Kidney (tissue), 14 donors: ENCODE results near the gene PCDHB7. TPM values are rescaled to one million over a fixed set of nuclear protein-coding genes. Genes with fewer than 3 reads are reported as not detected.
"Not testable (repeated sequence)": the region's sequence is repeated elsewhere in the genome, so short reads cannot be mapped to it uniquely, and the experiment has no call there.

Experiments
- DNase-seq, 5 donors: peaks; one replicate each; pipeline ENCODE4 v3.0.0-alpha.2; 2013 to 2020
- FAIRE-seq: peaks from 2 replicates; lab custom pipeline; 2012; peaks lifted over from hg19 to GRCh38; lab: Jason Lieb, UNC
- H3K27ac ChIP-seq, 2 donors: one replicate each; pipeline ENCODE4 v1.7.0; 2013; ENCODE audit warnings: low read depth in 2 of 2, low read length in 2 of 2, inconsistent platforms in 1 of 2
- H3K27me3 ChIP-seq: one replicate; pipeline ENCODE4 v1.7.1; 2013; ENCODE audit warnings: low read length, inconsistent platforms; ENCODE audit not compliant: control insufficient read depth, insufficient read depth
- H3K36me3 ChIP-seq, 3 donors: one replicate each; pipeline versions ENCODE4 v1.7.0 to v1.7.1; 2013; ENCODE audit warnings: low read length in 3 of 3, control low read depth in 1 of 3, inconsistent platforms in 1 of 3; ENCODE audit not compliant: insufficient read depth in 3 of 3, control insufficient read depth in 2 of 3
- H3K4me1 ChIP-seq, 3 donors: one replicate each; pipeline versions ENCODE4 v1.7.0 to v1.7.1; 2013; ENCODE audit warnings: low read length in 3 of 3, inconsistent platforms in 1 of 3, low read depth in 1 of 3; ENCODE audit not compliant: control insufficient read depth in 2 of 3, insufficient read depth in 2 of 3
- H3K4me3 ChIP-seq, 3 donors: one replicate each; pipeline versions ENCODE4 v1.7.0 to v1.8.1; 2013; ENCODE audit warnings: low read length in 3 of 3, control low read depth in 1 of 3, inconsistent platforms in 1 of 3
- H3K9ac ChIP-seq, 3 donors: one replicate each; pipeline versions ENCODE4 v1.7.0 to v1.7.1; 2013; ENCODE audit warnings: low read length in 3 of 3, control low read depth in 1 of 3, inconsistent platforms in 1 of 3
- H3K9me3 ChIP-seq, 3 donors: one replicate each; pipeline versions ENCODE4 v1.7.0 to v1.7.1; 2013; ENCODE audit warnings: low read length in 3 of 3, control low read depth in 1 of 3, inconsistent platforms in 1 of 3; ENCODE audit not compliant: control insufficient read depth in 2 of 3, insufficient read depth in 1 of 3
- intact Hi-C: fragments of 100-400 bp; cut with DNase I; formaldehyde crosslinking; loops from one replicate; pipeline ENCODE4 v1.11.1; 2022
- polyA plus RNA-seq: library from polyadenylated mRNA; stranded (reverse); fragments of 350-450 nt; fragmentation: Illumina TruSeq; extraction: RNeasy Lipid Tissue Mini Kit (QIAGEN cat#74804); gene quantifications from one replicate; pipeline ENCODE4 v1.2.3, GENCODE V29; 2014; ENCODE audit warnings: low read depth, low replicate concordance; ENCODE audit not compliant: insufficient read depth
- total RNA-seq: library from RNA; stranded (reverse); fragmentation: NEBNext Ultra II Directional; extraction: Animal tissue kit (Norgen Biotek cat#: 25700); gene quantifications from one replicate; pipeline ENCODE4 v1.2.1, GENCODE V29; 2021
- TF ChIP-seq, protein P1 (sequence below): IDR thresholded peaks from 3 replicates; pipeline ENCODE4 v1.5.1; 2012; ENCODE audit warnings: mild to moderate bottlenecking, moderate library complexity, borderline replicate concordance; ENCODE audit not compliant: insufficient read depth; ENCODE audit errors: extremely low read depth
- donor health status: control.
- donor health status: control.
- donor health status: control.
- donor health status: control.
- donor health status: control.
- donor health status: DM: yes; HTN: yes; CAD: no.
- donor health status: Normal renal cell carcinoma (clear cell type).

The PCDHB7 gene
- total and polyA plus RNA-seq, 2 donors from 2014 or later: 0.97 to 2.3 TPM

- H3K4me1 ChIP-seq, FAIRE-seq, H3K27me3 ChIP-seq, H3K4me3 ChIP-seq, H3K36me3 ChIP-seq, H3K27ac ChIP-seq, H3K9ac ChIP-seq, intact Hi-C loops, DNase-seq: not testable (repeated sequence)
- peaks cover 2 to 27% (median 7%) of the 10 kb centered on the region in 3 donors for H3K9me3 ChIP-seq
These were observed 29.2 kb downstream of the PCDHB7 start for GRCh38 chr5:141201646-141202045.

- TF ChIP-seq, protein P1, sequence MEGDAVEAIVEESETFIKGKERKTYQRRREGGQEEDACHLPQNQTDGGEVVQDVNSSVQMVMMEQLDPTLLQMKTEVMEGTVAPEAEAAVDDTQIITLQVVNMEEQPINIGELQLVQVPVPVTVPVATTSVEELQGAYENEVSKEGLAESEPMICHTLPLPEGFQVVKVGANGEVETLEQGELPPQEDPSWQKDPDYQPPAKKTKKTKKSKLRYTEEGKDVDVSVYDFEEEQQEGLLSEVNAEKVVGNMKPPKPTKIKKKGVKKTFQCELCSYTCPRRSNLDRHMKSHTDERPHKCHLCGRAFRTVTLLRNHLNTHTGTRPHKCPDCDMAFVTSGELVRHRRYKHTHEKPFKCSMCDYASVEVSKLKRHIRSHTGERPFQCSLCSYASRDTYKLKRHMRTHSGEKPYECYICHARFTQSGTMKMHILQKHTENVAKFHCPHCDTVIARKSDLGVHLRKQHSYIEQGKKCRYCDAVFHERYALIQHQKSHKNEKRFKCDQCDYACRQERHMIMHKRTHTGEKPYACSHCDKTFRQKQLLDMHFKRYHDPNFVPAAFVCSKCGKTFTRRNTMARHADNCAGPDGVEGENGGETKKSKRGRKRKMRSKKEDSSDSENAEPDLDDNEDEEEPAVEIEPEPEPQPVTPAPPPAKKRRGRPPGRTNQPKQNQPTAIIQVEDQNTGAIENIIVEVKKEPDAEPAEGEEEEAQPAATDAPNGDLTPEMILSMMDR: no peak
- peak in 2 of 5 donors; percentile 42 to 44 for DNase-seq
- FAIRE-seq: no peak
These were observed 36.0 kb downstream of the PCDHB7 start, which contains the start of gene PCDHB12 for GRCh38 chr5:141208478-141208877. Gene PCDHB12, plus strand, starts transcription at chr5:141208719. Its CDS starts 189 bp downstream, at chr5:141208908.

GRCh38 chr5:141210281-141210680, 37.8 kb downstream of the PCDHB7 start:
- H3K36me3 ChIP-seq, H3K4me1 ChIP-seq, H3K27me3 ChIP-seq, H3K9ac ChIP-seq, H3K27ac ChIP-seq, intact Hi-C loops, FAIRE-seq, H3K4me3 ChIP-seq, DNase-seq: not testable (repeated sequence)
- H3K9me3 ChIP-seq: peaks cover 0 to 23% (median 14%) of the 10 kb centered on the region in 3 donors

More at GRCh38 chr5:141208478-141208877, 36.0 kb downstream of the PCDHB7 start, which contains the start of gene PCDHB12:
- intact Hi-C loops: no loop called here
- Histone ChIP-seq H3K4me3 (peak within 1 kb of the TSS in 2 of 3 donors; percentile 6 to 28), H3K9ac (no peak within 1 kb of the TSS), H3K27ac (no peak within 1 kb of the TSS), H3K27me3 (no peaks in the 10 kb centered on the region), H3K36me3 (no peaks in the 10 kb centered on the region), H3K9me3 (peaks cover 0 to 13% (median 9%) of the 10 kb centered on the region in 3 donors), H3K4me1 (no peaks in the 10 kb centered on the region)

- H3K27me3 ChIP-seq, H3K4me1 ChIP-seq, intact Hi-C loops, H3K36me3 ChIP-seq, FAIRE-seq, H3K9ac ChIP-seq, H3K27ac ChIP-seq, H3K4me3 ChIP-seq, DNase-seq: not testable (repeated sequence)
- H3K9me3 ChIP-seq: peaks cover 0 to 24% (median 14%) of the 10 kb centered on the region in 3 donors
These were observed 38.4 kb downstream of the PCDHB7 start for GRCh38 chr5:141210849-141211248.

GRCh38 chr5:141213656-141214339, 41.4 kb downstream of the PCDHB7 start, which contains the start of gene PCDHB13:
Gene PCDHB13, plus strand, starts transcription at chr5:141213919. Its CDS starts 205 bp downstream, at chr5:141214124.
- Histone ChIP-seq H3K4me3 (peak within 1 kb of the TSS in 1 of 3 donors; percentile 12), H3K9me3 (peaks cover 0 to 40% (median 16%) of the 10 kb centered on the region in 3 donors)
- H3K4me1 ChIP-seq, H3K9ac ChIP-seq, H3K27ac ChIP-seq, intact Hi-C loops, H3K36me3 ChIP-seq, FAIRE-seq, H3K27me3 ChIP-seq: not testable (repeated sequence)
- peak in 4 of 5 donors; percentile 34 to 56 (median 48) for DNase-seq

- H3K4me3 ChIP-seq, H3K4me1 ChIP-seq, DNase-seq, H3K9ac ChIP-seq, intact Hi-C loops, H3K27me3 ChIP-seq, H3K27ac ChIP-seq, FAIRE-seq, H3K36me3 ChIP-seq: not testable (repeated sequence)
- peaks cover 0 to 42% (median 17%) of the 10 kb centered on the region in 3 donors for H3K9me3 ChIP-seq
These were observed 42.1 kb downstream of the PCDHB7 start for GRCh38 chr5:141214583-141214982.

DNA sequence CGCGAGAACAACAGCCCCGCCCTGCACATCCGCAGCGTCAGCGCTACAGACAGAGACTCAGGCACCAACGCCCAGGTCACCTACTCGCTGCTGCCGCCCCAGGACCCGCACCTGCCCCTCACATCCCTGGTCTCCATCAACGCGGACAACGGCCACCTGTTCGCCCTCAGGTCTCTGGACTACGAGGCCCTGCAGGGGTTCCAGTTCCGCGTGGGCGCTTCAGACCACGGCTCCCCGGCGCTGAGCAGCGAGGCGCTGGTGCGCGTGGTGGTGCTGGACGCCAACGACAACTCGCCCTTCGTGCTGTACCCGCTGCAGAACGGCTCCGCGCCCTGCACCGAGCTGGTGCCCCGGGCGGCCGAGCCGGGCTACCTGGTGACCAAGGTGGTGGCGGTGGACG, 43.1 kb downstream of the PCDHB7 start:
- H3K27ac ChIP-seq, FAIRE-seq, H3K36me3 ChIP-seq, H3K9ac ChIP-seq, H3K4me3 ChIP-seq, H3K4me1 ChIP-seq, H3K27me3 ChIP-seq, DNase-seq, intact Hi-C loops: not testable (repeated sequence)
- peaks cover 0 to 43% (median 17%) of the 10 kb centered on the region in 3 donors for H3K9me3 ChIP-seq
